GM19351 (cell line): ENCODE data around the gene CAPN14.

Experiments used
- ATAC-seq: cut with Tn5 transposase; IDR thresholded peaks from one replicate; pipeline ENCODE4 v1.9.1; 2021; ENCODE audit warnings: mild to moderate bottlenecking, moderate library complexity; ENCODE audit not compliant: unreplicated experiment

Gene CAPN14, protein sequence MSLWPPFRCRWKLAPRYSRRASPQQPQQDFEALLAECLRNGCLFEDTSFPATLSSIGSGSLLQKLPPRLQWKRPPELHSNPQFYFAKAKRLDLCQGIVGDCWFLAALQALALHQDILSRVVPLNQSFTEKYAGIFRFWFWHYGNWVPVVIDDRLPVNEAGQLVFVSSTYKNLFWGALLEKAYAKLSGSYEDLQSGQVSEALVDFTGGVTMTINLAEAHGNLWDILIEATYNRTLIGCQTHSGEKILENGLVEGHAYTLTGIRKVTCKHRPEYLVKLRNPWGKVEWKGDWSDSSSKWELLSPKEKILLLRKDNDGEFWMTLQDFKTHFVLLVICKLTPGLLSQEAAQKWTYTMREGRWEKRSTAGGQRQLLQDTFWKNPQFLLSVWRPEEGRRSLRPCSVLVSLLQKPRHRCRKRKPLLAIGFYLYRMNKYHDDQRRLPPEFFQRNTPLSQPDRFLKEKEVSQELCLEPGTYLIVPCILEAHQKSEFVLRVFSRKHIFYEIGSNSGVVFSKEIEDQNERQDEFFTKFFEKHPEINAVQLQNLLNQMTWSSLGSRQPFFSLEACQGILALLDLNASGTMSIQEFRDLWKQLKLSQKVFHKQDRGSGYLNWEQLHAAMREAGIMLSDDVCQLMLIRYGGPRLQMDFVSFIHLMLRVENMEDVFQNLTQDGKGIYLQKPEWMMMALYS

DNA sequence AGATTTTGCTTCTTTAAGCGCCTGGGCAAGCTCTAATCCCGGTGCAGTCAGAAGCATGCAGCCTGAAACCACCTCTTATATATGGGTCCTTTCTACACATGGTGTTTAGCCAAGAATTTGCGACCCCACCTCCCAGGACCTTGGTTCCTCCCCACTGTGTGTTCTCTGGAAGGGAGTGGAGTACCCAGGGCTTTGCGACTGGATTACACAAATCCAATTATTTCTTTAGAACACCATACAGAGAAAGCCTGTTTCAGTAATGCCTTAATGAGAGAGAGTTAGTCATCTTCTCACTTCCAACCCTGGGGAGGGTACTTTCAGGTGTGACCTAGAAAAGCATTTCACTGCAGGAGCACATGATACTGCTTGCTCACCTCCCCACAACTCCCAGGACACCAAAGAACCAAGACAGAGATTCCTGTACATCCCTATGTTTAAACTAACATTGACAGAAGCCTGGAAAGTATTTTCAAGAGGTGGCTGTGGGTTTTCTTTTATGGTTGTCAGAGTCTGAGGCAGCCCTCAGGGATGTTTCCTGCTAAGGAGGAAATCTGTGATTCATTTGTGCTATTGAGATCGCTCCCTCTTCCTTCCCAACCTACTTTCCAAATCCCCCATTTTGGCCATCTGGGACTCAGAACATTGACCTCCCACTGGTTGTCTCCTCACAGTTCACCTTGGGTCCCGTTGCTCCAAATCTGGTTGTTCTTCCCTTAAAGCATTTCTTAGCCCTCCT, at the start of gene CAPN14:
TSS of gene CAPN14 (minus strand) at position 51 of the 736 bp plus-strand sequence. CDS start 12,068 bp downstream, outside the sequence.
- no peak for ATAC-seq

GRCh38 chr2:31266804-31267203, 49.5 kb upstream of the CAPN14 start:
- ATAC-seq, result no peak

DNA sequence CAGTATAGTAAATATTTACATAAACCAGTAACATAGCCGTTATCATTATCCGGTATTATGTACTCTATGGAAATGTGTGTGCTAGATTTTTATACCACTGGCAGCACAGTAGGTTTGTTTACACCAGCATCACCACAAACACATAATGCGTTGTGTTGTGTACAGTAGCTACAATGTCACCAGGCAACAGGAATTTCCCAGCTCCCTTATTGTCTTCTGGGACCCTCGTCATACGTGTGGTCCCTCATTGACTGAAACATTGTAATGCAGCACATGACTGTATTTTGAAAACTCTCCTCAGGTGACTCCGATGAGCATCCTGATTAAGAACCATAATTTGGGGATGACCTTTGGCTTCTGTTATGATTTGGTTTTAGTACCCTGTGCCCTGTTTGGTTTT, 47.9 kb upstream of the CAPN14 start:
- ATAC-seq, result no peak

- ATAC-seq, result no peak
Observed at GRCh38 chr2:31263636-31264190, 46.4 kb upstream of the CAPN14 start.

- no peak for ATAC-seq
Observed at GRCh38 chr2:31260870-31261269, 43.6 kb upstream of the CAPN14 start.

- no peak for ATAC-seq
Observed at GRCh38 chr2:31259075-31259474, 41.8 kb upstream of the CAPN14 start.

GRCh38 chr2:31258351-31258750, 41.0 kb upstream of the CAPN14 start:
- peak; percentile 53 for ATAC-seq

DNA sequence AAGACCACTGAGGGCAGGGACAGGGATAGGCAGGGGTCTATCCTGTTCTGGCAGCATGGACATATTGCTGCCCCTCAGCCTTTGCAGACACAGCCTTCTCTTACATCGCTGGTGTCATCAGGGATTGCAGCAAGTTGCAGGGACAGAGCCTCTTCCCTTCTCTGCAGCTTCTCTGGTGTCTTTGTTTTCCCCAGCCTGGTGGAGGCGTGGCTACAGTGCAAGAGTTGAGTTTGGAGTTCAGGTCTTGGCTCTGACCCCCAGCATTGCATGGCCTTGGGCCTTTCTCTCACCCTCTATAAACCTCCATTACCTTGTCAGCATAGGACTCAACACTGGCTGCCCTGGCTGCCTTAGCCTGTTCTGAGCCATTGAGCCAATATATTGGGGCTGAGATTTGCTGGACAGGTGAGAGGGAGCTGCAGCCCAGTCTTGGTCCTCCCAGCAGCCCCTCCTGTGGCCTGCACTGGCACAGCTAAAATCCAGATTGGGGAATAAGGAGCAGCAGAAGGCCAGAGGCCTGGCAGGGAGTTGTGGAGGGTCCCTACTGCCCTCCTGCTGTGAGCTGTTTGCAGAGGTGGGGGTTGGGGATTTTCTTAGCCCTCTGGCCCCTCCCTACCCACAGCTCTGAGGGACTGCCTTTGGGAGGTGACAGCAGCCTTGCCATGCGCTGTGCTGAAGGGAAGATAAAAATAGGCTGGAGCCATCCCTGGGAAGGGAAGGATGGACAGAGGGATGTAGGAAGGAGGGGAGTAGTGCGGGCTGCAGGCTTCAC, 39.5 kb upstream of the CAPN14 start:
- peak; percentile 7 for ATAC-seq

GRCh38 chr2:31255911-31256571, 38.7 kb upstream of the CAPN14 start:
- peak; percentile 47 for ATAC-seq

- ATAC-seq, result no peak
Observed at GRCh38 chr2:31254237-31255203, 37.2 kb upstream of the CAPN14 start.

DNA sequence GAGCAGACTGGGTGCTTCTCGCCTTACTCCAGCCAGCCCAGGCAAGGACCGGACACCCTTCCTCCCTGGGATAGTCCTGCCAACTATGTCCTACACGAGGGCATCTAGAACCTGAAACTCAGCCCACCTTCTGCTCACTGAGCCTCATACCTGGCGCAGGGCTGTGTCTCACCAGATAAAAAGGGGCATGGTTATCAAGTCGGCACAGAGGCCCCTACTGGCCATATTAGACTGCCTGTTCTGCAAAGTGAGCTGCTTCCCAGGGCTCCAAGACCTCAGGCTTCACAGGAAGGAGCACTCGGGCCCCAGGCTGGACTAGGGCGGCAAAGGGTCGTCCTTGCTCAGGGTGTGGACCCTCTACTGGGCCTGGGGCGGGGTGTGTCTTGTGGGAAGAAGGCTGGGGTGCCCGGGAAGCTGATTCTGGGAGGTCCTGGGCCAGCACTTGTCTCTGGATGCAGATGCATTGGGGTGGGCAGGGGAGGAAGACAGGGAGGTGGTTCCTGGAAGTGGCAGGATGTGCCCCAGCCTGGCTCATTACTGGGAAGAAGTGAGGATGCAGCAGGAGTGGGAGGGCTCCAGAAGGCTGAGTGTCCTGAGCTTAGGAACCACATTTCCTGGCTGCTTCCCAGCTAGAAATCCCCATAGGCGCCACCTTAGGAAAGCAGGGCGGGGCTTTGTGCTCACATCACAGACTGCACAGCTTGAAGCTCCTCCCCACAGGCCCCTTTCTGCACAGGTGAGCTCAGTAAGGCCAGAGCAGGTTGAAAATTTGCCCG, 36.2 kb upstream of the CAPN14 start:
- no peak for ATAC-seq

DNA sequence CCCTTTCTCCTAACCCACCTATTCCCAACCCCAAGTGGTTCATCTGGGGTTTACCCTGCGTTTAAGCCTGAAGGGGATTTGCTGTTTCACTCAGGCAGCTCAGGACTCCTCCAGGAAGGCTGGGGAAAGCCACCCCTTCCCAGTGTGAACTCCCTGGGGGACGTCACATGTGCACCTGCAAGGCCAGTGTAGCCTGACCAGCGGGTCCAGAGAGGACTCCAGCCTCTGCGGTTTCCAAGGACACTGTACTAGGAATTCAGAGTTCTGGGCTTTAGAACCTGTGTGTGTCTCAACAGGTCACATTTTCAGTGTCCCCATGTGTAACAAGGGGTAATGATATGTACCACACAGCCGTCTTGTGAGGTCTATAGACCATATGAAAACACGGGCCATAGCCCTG, 34.5 kb upstream of the CAPN14 start:
- ATAC-seq, result no peak

DNA sequence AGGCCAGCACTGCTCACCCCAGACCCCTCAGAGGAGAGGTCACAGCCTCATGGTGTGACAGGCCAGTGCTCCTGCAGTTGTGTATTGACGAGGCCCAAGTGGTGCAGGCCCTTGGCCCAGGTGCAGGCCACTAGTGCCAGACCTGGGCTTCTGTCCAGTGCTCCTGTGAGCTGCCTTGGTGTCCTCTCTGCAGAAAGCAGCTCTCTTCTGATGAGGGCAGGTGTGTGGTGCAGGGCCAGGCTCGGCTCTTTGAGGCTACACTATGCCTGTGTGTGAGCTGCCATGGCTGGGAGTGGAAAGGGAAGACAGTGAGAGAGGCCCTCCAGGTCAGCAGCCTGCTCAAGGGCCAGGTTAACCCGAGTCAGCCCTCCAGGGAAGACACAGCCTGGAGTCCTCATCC, 33.7 kb upstream of the CAPN14 start:
- no peak for ATAC-seq

DNA sequence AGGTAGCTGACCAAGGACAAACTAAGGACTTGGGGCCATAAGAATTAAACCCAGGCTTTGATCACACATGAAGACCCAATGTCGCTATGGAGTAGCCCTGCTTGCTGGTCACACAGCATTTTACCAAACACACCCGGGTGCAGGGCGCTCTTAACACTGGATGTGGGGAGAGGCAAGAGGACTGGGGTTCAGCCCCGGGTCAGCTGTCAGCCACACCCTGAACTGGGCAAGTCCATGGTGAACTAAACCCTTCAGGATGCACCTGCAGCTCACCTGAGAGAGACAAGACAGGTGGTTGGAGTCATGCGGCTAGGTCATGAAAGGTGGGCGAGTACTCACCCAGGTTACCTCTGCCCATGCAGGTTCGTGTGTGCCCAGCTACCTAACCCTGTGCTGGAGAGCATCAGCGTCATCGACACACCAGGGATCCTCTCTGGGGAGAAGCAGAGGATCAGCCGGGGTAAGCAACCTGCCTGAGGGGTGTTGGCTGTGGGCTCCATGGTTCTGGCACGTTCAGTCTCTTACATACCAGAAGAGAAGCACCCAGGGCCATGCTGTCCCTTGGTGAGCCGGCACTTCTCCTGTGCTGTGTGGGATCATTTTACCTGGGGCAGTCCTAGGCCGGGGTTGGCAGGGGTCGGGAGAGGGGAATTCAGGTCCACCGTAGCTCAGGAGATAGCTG, 31.8 kb upstream of the CAPN14 start:
- no peak for ATAC-seq

DNA sequence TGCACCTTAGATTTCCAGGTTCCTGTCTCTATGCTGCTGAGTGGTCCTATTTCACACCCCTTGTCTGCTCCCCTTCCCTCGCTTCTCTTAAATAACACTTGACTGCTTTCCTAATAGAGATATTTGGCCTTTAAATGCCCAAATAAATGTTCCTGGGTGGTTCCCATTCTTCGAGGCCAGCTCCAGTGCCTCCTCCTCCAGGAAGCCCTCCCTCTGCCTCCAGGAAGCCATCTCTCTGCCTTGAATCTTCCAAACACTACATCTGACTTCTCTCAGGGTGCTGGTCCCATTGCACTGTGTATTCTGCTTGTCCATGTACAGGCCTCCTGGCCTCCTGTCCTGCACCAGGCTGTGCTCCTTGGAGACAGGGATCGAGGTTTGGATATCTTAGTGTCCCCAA, 30.8 kb upstream of the CAPN14 start:
- no peak for ATAC-seq

DNA sequence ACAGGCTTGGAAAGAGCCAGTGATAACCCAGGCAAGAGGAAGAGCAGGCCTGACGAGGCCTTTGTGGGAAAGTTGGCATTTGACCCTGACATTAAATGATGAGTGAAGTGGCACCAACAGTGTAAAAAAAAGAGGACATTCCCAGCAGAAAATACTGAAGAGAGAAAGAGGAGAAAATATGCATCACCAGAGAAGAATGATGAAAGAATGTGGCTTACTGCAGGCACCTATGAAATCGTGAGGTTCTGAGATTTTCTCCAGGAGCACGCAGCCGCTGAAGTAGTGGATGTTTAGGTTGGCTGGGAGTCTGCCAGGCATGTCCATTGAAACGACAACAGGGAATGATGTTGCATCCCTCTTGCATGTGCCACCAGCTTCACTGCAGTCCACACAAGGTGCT, 30.4 kb upstream of the CAPN14 start:
- ATAC-seq, result no peak

DNA sequence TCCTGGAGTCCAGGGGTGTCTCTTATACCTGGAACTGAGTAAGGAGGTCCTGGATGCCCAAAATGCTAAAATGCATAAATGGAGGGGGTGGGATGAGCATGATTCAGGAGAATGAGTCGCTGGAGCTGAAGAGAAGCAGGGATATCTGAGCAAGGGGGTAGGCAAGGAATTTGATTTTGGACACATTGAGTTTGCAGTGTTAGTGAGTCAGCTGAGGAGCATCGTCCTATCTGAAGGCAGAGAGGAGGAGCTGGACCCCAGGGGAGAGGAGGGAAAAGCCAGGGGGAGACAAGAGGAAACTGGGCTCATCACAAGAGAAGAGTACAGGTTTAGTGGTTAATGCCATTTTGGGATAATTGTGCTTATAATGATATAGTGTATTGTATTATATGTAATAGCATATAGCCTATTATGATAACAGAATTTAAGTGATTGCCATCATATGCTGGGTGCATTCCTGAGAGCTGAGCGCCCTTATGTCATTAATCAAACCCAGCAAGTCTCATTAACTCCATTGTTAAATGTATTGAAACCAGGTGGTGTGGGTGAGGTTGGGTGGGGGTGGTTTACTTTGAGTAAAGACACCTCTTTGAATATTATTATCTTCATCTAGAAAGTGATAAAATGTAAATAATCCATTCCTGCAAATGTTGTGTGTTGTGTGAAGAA, 29.0 kb upstream of the CAPN14 start:
- ATAC-seq, result no peak
